HG03280 (cell line): ENCODE measurements around the gene RAB23.
"Not testable (repeated sequence)": the region's sequence is repeated elsewhere in the genome, so short reads cannot be mapped to it uniquely, and the experiment has no call there.

Experiments
- ATAC-seq: cut with Tn5 transposase; IDR thresholded peaks from one replicate; pipeline ENCODE4 v1.9.1; 2021; ENCODE audit warnings: mild to moderate bottlenecking, moderate library complexity; ENCODE audit not compliant: unreplicated experiment

RAB23 gene

DNA sequence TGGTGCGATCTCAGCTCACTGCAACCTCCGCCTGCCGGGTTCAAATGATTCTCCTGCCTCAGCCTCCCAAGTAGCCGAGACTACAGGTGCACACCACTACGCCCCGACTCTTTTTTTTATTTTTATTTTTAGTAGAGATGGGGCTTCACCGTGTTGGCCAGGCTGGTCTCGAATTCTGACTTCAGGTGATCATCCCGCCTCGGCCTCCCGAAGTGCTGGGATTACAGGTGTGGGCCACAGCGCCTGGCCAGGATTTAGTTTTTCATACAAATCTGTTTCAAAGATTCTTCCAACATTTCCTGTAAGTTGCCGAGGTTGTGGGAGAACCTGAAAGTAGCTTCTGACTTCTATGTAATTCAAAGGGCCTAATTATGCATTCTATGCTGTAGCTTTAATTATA lies 21.4 kb upstream of the RAB23 start:
- not testable (repeated sequence) for ATAC-seq

DNA sequence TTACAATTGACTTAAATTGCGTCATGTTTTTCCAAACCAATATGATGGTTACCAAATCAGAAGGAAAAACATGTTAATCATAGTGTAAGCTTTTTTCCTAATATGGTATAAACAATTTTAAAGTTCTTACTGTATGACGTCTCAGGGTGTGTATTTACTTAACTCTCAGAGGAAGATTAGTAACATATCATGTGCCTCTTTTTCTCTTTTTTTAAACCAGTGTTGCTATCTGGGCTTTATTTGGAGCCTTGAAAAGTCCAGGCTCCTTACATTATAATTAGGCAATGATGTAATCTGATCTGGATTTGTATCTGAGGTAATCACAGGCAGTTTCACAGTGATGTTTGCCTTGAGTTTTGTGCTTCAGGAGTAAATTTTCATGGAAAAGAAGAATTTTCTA lies 20.4 kb upstream of the RAB23 start:
- no peak for ATAC-seq

DNA sequence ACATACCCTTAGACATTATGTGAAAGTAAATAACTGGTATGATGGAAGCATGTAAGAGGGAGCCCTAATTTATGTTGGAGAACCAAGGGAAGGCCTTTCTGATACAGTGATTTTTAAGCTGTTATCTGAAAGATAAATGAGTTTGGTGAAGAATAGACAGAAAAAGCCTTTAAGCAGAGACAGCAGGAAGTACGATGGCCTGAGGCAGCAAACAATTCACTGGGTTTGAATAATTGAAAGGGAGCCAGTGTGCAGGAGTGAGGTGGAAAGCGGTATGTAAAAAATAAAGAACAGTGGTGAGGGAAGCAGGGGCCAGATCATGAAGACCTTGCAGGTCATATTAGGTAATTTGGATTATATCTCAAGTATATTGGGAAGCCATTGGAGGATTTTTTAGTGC lies 4.1 kb upstream of the RAB23 start:
- no peak for ATAC-seq

GRCh38 chr6:57224769-57225515 lies 2.8 kb upstream of the RAB23 start:
- no peak for ATAC-seq

- ATAC-seq = no peak
Measured at GRCh38 chr6:57222743-57223077, 603 bp upstream of the RAB23 start.

DNA sequence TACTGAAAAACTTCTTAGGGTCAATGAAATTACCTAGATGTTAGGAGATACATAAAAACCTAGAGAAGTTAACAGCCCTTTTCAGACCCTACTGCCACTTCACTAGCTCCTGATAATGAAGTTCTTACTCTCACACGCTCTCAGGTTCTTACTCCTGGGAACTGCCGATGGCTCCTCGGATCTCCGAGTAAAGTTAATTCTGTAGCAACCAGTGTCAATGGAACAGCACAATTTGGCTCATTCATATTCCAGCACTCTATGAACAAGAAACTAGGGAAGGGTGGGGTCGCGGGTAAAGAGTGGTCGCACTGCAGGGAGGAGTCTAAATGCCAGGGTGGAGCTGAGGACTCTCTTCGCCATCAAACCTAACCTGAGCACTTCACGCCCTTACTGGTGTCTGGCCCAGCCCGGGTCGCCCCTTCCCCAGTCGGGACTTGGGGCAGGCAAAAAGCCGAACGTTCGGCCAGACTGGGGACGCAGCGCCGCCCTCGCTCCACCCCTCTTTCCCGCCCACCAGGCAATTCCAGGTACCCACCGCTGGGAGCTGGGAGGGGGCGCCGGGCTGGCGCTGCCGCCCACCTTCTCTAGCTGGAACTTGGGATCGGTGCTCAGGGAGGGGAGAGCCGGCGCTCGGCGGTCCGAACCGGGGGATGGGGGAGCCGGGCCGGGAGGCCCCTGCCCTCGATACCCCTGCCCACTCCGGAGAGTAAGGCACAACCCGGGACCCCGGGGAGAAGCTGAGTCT lies 744 bp downstream of the RAB23 start:
- peak; percentile 49 for ATAC-seq

DNA sequence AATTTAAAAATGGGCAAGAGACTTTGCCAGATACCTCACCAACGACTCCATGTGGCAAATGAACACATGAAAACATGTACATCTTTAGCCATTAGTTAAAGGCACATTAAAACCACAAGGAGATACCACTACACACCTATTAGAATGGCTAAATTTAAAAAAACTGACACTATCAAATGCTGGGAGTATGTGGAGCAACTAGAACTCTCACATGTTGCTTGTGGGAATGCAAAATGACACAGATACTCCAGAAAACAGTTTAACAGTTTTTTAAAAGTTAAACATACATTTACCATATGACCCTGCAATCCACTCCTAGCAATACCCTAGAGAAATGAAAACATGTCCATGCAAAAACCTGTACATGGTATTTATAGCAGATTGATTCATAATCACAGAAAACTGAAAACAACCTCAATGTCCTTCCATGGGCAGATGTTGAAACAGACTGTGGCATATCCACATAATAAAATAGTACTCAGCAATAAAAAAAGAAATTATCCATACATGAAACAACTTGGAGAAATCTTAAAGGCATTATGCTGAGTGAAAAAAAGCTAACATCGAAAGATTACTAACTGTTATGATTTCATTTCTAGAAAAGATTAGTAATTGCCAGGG lies 1.9 kb downstream of the RAB23 start:
- ATAC-seq = no peak

- no peak for ATAC-seq
Measured at GRCh38 chr6:57217270-57217669, 4.8 kb downstream of the RAB23 start.

GRCh38 chr6:57216235-57217101 lies 5.6 kb downstream of the RAB23 start:
- ATAC-seq = no peak

- no peak for ATAC-seq
Measured at GRCh38 chr6:57215260-57215659, 6.8 kb downstream of the RAB23 start.

GRCh38 chr6:57210060-57210459 lies 12.0 kb downstream of the RAB23 start:
- ATAC-seq = no peak

GRCh38 chr6:57209030-57209429 lies 13.1 kb downstream of the RAB23 start:
- ATAC-seq = no peak

DNA sequence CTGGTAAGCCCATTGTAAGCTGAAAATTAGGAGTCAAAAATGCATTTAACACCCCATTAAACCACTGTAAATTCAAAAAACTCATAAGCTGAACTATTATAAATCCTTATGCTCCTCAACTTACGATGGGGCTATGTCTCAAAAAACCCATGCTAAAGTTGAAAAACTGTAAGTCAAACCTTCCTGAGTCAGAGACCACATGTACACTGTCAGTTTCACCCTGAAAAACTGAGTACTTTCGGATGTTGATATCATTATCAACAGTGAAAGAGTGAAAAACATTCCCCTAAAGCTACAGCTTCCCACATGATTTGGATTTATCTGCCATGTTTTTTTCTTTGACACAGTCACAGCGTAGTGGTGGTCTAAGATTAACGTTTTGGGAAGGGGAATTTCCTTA lies 14.2 kb downstream of the RAB23 start:
- ATAC-seq = no peak

GRCh38 chr6:57207141-57207540 lies 15.0 kb downstream of the RAB23 start:
- ATAC-seq = no peak

- no peak for ATAC-seq
Measured at GRCh38 chr6:57205550-57206328, 16.4 kb downstream of the RAB23 start.

DNA sequence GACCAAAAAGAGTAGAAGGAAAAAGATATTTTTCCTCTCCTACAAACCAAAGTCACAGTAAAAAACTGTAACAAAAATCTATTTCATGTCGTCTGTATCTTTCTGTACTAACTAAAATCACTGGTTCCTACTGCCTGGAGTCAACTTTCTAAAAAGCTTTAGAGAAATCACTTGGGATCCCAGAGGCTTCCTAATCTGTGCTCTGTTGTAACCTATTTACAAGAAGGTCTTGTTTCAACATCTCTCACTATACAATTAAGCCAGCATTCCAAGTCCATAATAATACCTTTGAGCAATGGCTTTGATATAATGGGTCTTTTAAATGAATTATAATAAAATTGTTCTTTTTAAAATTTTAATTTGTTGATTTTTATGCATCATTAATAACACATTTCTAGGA lies 20.4 kb downstream of the RAB23 start:
- no peak for ATAC-seq

- ATAC-seq = no peak
Measured at GRCh38 chr6:57198926-57199636, 23.0 kb downstream of the RAB23 start.

GRCh38 chr6:57195457-57195856 lies 26.6 kb downstream of the RAB23 start:
- no peak for ATAC-seq

GRCh38 chr6:57193177-57193576 lies 28.9 kb downstream of the RAB23 start:
- no peak for ATAC-seq

GRCh38 chr6:57190140-57190539 lies 32.0 kb downstream of the RAB23 start:
- no peak for ATAC-seq
